HepG2 (cell line): Measurements from ENCODE around the gene ZNF444. TPM values are rescaled to one million over a fixed set of nuclear protein-coding genes. Genes with fewer than 3 reads are reported as not detected.
A peak's percentile ranks its signal among the peaks of the same experiment; 100 is the strongest.

Experiments used
- CEBPG ChIP-seq: IDR thresholded peaks from 2 replicates; pipeline ENCODE4 v1.6.1; 2016
- GABPA ChIP-seq, 2 experiments: IDR thresholded peaks; 2 replicates each; pipeline ENCODE4 v1.6.1; 2011 to 2016; ENCODE audit warnings: low read depth in 2 of 2, low read length in 1 of 2, missing biosample characterization in 1 of 2, missing genetic modification characterization in 1 of 2
- HNRNPH1 ChIP-seq: fragments of 200-400 bp; formaldehyde crosslinking; optimal IDR thresholded peaks from 2 replicates; pipeline ENCODE3; 2017; ENCODE audit warnings: mild to moderate bottlenecking, low read depth, low read length
- KDM6A ChIP-seq: IDR thresholded peaks from 2 replicates; pipeline ENCODE4 v1.6.1; 2016; ENCODE audit warnings: low read depth
- MAZ ChIP-seq, 2 experiments: sonication (generic) in 1 of 2; formaldehyde crosslinking in 1 of 2; IDR thresholded peaks; 2 replicates each; pipeline versions ENCODE4 v1.5.0 to v1.6.1; 2012 to 2020; ENCODE audit warnings: low read depth in 2 of 2, mild to moderate bottlenecking in 2 of 2, borderline replicate concordance in 1 of 2, improper control_type of control experiment in 1 of 2, low read length in 1 of 2, missing genetic modification reagents in 1 of 2, moderate library complexity in 1 of 2
- NFYB ChIP-seq: sonication (generic); formaldehyde crosslinking; IDR thresholded peaks from 2 replicates; pipeline ENCODE4 v1.4.0; 2020; ENCODE audit warnings: missing genetic modification reagents
- POLR2A ChIP-seq, 2 experiments: IDR thresholded peaks; 2 replicates each; pipeline ENCODE4 v1.6.1; 2011; ENCODE audit warnings: low read depth in 2 of 2, low read length in 2 of 2, mild to moderate bottlenecking in 1 of 2, moderate library complexity in 1 of 2; ENCODE audit not compliant: insufficient read depth in 1 of 2
- RAD51 ChIP-seq: fragments of 450-650 bp; IDR thresholded peaks from 2 replicates; pipeline ENCODE4 v1.6.1; 2016; ENCODE audit warnings: borderline replicate concordance
- RBAK ChIP-seq: sonication (generic); formaldehyde crosslinking; IDR thresholded peaks from 2 replicates; pipeline ENCODE4 v1.5.1; 2020; ENCODE audit warnings: mild to moderate bottlenecking, missing genetic modification reagents
- SATB2 ChIP-seq: sonication (generic); formaldehyde crosslinking; IDR thresholded peaks from 2 replicates; pipeline ENCODE4 v1.5.0; 2020; ENCODE audit warnings: missing genetic modification reagents
- SIN3B ChIP-seq: fragments of 150-350 bp; IDR thresholded peaks from 2 replicates; pipeline ENCODE4 v1.6.1; 2014; ENCODE audit warnings: low read length
- SRSF4 ChIP-seq: fragments of 200-400 bp; formaldehyde crosslinking; IDR thresholded peaks from one replicate; pipeline ENCODE4 v1.6.1; 2018; ENCODE audit warnings: mild to moderate bottlenecking, low read depth, low read length, moderate library complexity; ENCODE audit not compliant: poor library complexity, severe bottlenecking
- TARDBP ChIP-seq: sonication (generic); formaldehyde crosslinking; IDR thresholded peaks from 2 replicates; pipeline ENCODE4 v1.8.0; 2022; ENCODE audit warnings: mild to moderate bottlenecking, missing genetic modification reagents
- TEAD2 ChIP-seq: sonication (generic); formaldehyde crosslinking; IDR thresholded peaks from 2 replicates; pipeline ENCODE4 v1.9.0; 2021; ENCODE audit warnings: missing genetic modification reagents
- TP53 ChIP-seq: sonication (generic); formaldehyde crosslinking; conservative IDR thresholded peaks from 2 replicates; pipeline ENCODE4 v1.4.0; 2020; ENCODE audit warnings: missing genetic modification reagents
- ZBTB7A ChIP-seq: sonication (generic); formaldehyde crosslinking; IDR thresholded peaks from 2 replicates; pipeline ENCODE4 v1.8.0; 2022; ENCODE audit warnings: mild to moderate bottlenecking, missing genetic modification reagents
- ZNF207 ChIP-seq: fragments of 450-650 bp; IDR thresholded peaks from 2 replicates; pipeline ENCODE4 v1.6.1; 2016; ENCODE audit warnings: antibody characterized with exemption, borderline replicate concordance
- ZNF282 ChIP-seq: fragments of 450-650 bp; IDR thresholded peaks from 2 replicates; pipeline ENCODE4 v1.6.1; 2018; ENCODE audit not compliant: partially characterized antibody
- ZNF350 ChIP-seq: sonication (generic); formaldehyde crosslinking; IDR thresholded peaks from 2 replicates; pipeline ENCODE4 v1.4.0; 2020; ENCODE audit warnings: mild to moderate bottlenecking, low read depth, missing genetic modification reagents, borderline replicate concordance
- ZNF543 ChIP-seq: sonication (generic); formaldehyde crosslinking; IDR thresholded peaks from 2 replicates; pipeline ENCODE4 v1.4.0; 2020; ENCODE audit warnings: mild to moderate bottlenecking, missing genetic modification reagents
- ZNF746 ChIP-seq: sonication (generic); formaldehyde crosslinking; IDR thresholded peaks from 2 replicates; pipeline ENCODE4 v1.8.0; 2022; ENCODE audit warnings: mild to moderate bottlenecking, missing genetic modification reagents
- ZNF816 ChIP-seq: sonication (generic); formaldehyde crosslinking; IDR thresholded peaks from 2 replicates; pipeline ENCODE4 v1.8.0; 2022; ENCODE audit warnings: missing genetic modification reagents, mild to moderate bottlenecking, borderline replicate concordance
- ZNF883 ChIP-seq: sonication (generic); formaldehyde crosslinking; IDR thresholded peaks from 2 replicates; pipeline ENCODE4 v1.5.1; 2020; ENCODE audit warnings: mild to moderate bottlenecking, missing genetic modification reagents; ENCODE audit errors: not compliant biosample characterization
- ZSCAN21 ChIP-seq: sonication (generic); formaldehyde crosslinking; IDR thresholded peaks from 2 replicates; pipeline ENCODE4 v1.8.0; 2022; ENCODE audit warnings: mild to moderate bottlenecking, missing genetic modification reagents, moderate library complexity, borderline replicate concordance
- polyA plus RNA-seq, 8 experiments: library from polyadenylated mRNA; depleted of rRNA in 3 of 8; stranded (reverse) in 7 of 8; unstranded in 1 of 8; fragments of >200 nt; fragmentation: Illumina TruSeq in 4 of 8; extraction: Trizol in 4 of 8; gene quantifications; 2 replicates each; pipeline versions ENCODE4 v1.2.1 to v1.2.3, GENCODE V29; 2011 to 2016; ENCODE audit warnings: low read depth in 4 of 8, missing spikeins in 1 of 8, mixed read lengths in 1 of 8; ENCODE audit not compliant: insufficient read depth in 1 of 8
- total RNA-seq, 5 experiments: library from RNA; depleted of rRNA; stranded (reverse); fragments of >200 nt; fragmentation: Illumina TruSeq; extraction: Trizol; gene quantifications; 2 replicates each; pipeline ENCODE4 v1.2.3, GENCODE V29; 2016; ENCODE audit warnings: low read depth in 1 of 5
- TF ChIP-seq, protein P1 (sequence below): fragments of 450-650 bp; IDR thresholded peaks from 2 replicates; pipeline ENCODE4 v1.6.1; 2016
- TF ChIP-seq, protein P2 (sequence below): sonication (generic); formaldehyde crosslinking; IDR thresholded peaks from 2 replicates; pipeline ENCODE4 v1.9.0; 2021; ENCODE audit warnings: missing genetic modification reagents, mild to moderate bottlenecking, borderline replicate concordance
- TF ChIP-seq, protein P3 (sequence below): sonication (generic); formaldehyde crosslinking; IDR thresholded peaks from 2 replicates; pipeline ENCODE4 v1.5.0; 2020; ENCODE audit warnings: mild to moderate bottlenecking, missing genetic modification reagents, moderate library complexity

The ZNF444 gene
- total and polyA plus RNA-seq, 2 of the 13 experiments (the other 11 are each of a cell fraction or from before 2014, with no cell fraction given), result 27.4 to 30.3 TPM

DNA sequence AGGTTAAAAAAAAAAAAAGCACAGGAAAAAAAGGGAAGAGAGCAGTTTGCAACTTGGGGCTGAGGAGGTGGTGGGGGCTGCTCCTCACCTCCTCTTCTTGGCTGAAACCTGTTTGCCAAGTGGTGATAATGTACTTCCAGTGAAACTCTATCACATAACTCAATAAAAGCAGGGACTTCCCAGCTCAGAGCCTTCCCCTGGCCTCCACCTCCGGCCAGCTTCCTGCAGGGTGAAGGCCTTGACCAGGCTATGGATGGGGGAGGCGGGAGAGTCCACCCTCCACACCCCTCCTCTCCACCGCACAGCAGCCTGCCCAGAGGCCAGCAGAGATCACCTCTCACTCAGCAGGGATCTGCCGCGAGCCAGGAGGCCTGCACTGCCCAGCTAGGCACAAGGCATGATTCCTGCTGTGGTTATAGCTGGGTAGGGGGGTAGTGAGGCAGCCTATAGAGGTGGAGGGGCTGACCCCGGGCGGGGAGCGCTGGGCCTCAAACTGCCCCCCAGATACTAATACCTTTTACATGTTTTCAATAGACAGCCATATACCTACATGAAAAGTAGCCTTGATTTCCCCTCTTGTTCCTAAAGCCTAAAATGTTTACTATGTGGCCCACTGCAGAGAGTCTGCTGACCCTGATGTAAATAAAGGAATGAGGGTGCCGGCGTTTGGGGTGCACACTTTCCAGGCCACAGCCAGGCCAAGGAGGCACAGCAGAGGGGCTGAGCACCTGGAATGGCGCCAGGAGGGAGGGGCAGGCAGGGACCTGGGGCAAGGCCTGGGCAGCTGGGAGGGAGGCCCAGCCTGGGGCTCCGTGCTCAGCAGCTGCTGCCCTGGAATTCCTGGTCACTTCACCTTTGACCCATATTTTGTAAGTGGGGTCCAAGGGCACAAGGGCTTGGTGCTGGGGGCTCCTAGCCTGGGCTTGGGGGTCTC is 30.3 kb upstream of the ZNF444 start (continued):
- TF ChIP-seq ZNF282 (no peak), ZNF350 (CRISPR knock-in tag) (no peak), CEBPG (CRISPR knock-in tag) (peak; percentile 23), ZBTB7A (peak; percentile 92), GABPA (IDR thresholded peaks at IDR 0.05; ENCODE audit: low read depth, low read length) (no peak), GABPA (CRISPR knock-in tag; IDR thresholded peaks at IDR 0.05; ENCODE audit: low read depth) (peak; percentile 57), HNRNPH1 (no peak), SATB2 (no peak), ZNF746 (peak; percentile 48; the same call in 1 of the 2 replicates), NFYB (CRISPR knock-in tag) (no peak), MAZ (IDR thresholded peaks at IDR 0.05; ENCODE audit: borderline replicate concordance, low read depth, low read length) (peak; percentile 25; the same call in 1 of the 2 replicates), MAZ (CRISPR knock-in tag; IDR thresholded peaks at IDR 0.05; ENCODE audit: low read depth) (peak; percentile 51; the same call in 1 of the 2 replicates), ZNF816 (no peak), ZNF543 (0 out of 2 replicates have a peak, but pooled peaks have one; percentile 24), SRSF4 (no peak), TEAD2 (CRISPR knock-in tag) (no peak), KDM6A (CRISPR knock-in tag) (peak; percentile 75; the same call in 1 of the 2 replicates), ZSCAN21 (CRISPR knock-in tag) (peak; percentile 23; the same call in 1 of the 2 replicates), ZNF883 (CRISPR knock-in tag) (no peak), RAD51 (no peak), SIN3B (no peak), TP53 (CRISPR knock-in tag) (no peak), ZNF207 (no peak), POLR2A (IDR thresholded peaks at IDR 0.05; ENCODE audit: insufficient read depth in 1 of 2, low read depth in 2 of 2, low read length in 2 of 2) (peak; percentile 61 to 67), RBAK (no peak), TARDBP (CRISPR knock-in tag) (peak; percentile 70; the same call in 1 of the 2 replicates)
- TF ChIP-seq, protein P1, sequence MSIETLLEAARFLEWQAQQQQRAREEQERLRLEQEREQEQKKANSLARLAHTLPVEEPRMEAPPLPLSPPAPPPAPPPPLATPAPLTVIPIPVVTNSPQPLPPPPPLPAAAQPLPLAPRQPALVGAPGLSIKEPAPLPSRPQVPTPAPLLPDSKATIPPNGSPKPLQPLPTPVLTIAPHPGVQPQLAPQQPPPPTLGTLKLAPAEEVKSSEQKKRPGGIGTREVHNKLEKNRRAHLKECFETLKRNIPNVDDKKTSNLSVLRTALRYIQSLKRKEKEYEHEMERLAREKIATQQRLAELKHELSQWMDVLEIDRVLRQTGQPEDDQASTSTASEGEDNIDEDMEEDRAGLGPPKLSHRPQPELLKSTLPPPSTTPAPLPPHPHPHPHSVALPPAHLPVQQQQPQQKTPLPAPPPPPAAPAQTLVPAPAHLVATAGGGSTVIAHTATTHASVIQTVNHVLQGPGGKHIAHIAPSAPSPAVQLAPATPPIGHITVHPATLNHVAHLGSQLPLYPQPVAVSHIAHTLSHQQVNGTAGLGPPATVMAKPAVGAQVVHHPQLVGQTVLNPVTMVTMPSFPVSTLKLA, result no peak
- TF ChIP-seq, protein P2, sequence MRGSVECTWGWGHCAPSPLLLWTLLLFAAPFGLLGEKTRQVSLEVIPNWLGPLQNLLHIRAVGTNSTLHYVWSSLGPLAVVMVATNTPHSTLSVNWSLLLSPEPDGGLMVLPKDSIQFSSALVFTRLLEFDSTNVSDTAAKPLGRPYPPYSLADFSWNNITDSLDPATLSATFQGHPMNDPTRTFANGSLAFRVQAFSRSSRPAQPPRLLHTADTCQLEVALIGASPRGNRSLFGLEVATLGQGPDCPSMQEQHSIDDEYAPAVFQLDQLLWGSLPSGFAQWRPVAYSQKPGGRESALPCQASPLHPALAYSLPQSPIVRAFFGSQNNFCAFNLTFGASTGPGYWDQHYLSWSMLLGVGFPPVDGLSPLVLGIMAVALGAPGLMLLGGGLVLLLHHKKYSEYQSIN (CRISPR knock-in tag), result no peak
- TF ChIP-seq, protein P3, sequence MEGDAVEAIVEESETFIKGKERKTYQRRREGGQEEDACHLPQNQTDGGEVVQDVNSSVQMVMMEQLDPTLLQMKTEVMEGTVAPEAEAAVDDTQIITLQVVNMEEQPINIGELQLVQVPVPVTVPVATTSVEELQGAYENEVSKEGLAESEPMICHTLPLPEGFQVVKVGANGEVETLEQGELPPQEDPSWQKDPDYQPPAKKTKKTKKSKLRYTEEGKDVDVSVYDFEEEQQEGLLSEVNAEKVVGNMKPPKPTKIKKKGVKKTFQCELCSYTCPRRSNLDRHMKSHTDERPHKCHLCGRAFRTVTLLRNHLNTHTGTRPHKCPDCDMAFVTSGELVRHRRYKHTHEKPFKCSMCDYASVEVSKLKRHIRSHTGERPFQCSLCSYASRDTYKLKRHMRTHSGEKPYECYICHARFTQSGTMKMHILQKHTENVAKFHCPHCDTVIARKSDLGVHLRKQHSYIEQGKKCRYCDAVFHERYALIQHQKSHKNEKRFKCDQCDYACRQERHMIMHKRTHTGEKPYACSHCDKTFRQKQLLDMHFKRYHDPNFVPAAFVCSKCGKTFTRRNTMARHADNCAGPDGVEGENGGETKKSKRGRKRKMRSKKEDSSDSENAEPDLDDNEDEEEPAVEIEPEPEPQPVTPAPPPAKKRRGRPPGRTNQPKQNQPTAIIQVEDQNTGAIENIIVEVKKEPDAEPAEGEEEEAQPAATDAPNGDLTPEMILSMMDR (CRISPR knock-in tag), result peak; percentile 47
